HepG2 (cell line): ENCODE data around the gene USP7. TPM values are rescaled to one million over a fixed set of nuclear protein-coding genes. Genes with fewer than 3 reads are reported as not detected.

ENCODE experiments used
- ADNP ChIP-seq: sonication (generic); formaldehyde crosslinking; IDR thresholded peaks from 2 replicates; pipeline ENCODE4 v1.4.0; 2020; ENCODE audit warnings: missing genetic modification reagents
- CERS6 ChIP-seq: sonication (generic); formaldehyde crosslinking; IDR thresholded peaks from 2 replicates; pipeline ENCODE4 v1.5.0; 2020; ENCODE audit warnings: missing genetic modification reagents
- CHD2 ChIP-seq: IDR thresholded peaks from 2 replicates; pipeline ENCODE4 v1.6.1; 2011; ENCODE audit warnings: low read depth, low read length, improper control_type of control experiment
- CREB1 ChIP-seq, 2 experiments: fragments of 450-650 bp in 1 of 2; IDR thresholded peaks; 2 replicates each; pipeline ENCODE4 v1.6.1; 2016 to 2017; ENCODE audit warnings: control low read depth in 1 of 2, mild to moderate bottlenecking in 1 of 2, missing compliant biosample characterization in 1 of 2, missing genetic modification characterization in 1 of 2
- EEA1 ChIP-seq: sonication (generic); formaldehyde crosslinking; IDR thresholded peaks from 2 replicates; pipeline ENCODE4 v1.5.1; 2020; ENCODE audit warnings: mild to moderate bottlenecking, missing genetic modification reagents, borderline replicate concordance
- KMT2B ChIP-seq: IDR thresholded peaks from 2 replicates; pipeline ENCODE4 v1.6.1; 2016; ENCODE audit warnings: missing genetic modification reagents, missing compliant biosample characterization
- MZF1 ChIP-seq: sonication (generic); formaldehyde crosslinking; IDR thresholded peaks from 2 replicates; pipeline ENCODE4 v1.8.1; 2023; ENCODE audit warnings: mild to moderate bottlenecking, missing genetic modification reagents, borderline replicate concordance
- NCOA5 ChIP-seq: sonication (generic); formaldehyde crosslinking; IDR thresholded peaks from 2 replicates; pipeline ENCODE4 v1.4.0; 2020; ENCODE audit warnings: missing genetic modification reagents
- NFE2L2 ChIP-seq: fragments of 150-350 bp; IDR thresholded peaks from 2 replicates; pipeline ENCODE4 v1.6.1; 2014; ENCODE audit warnings: low read length
- NR2F2 ChIP-seq: IDR thresholded peaks from 2 replicates; pipeline ENCODE4 v1.6.1; 2012; ENCODE audit warnings: low read depth, inconsistent platforms, borderline replicate concordance
- PTBP1 ChIP-seq: fragments of 200-400 bp; formaldehyde crosslinking; IDR thresholded peaks from 2 replicates; pipeline ENCODE4 v1.6.1; 2018; ENCODE audit warnings: low read length, low read depth; ENCODE audit not compliant: poor library complexity, severe bottlenecking
- RBFOX2 ChIP-seq: fragments of 200-400 bp; formaldehyde crosslinking; IDR thresholded peaks from 2 replicates; pipeline ENCODE4 v1.6.1; 2017; ENCODE audit warnings: low read depth, mild to moderate bottlenecking, low read length
- REPIN1 ChIP-seq: sonication (generic); formaldehyde crosslinking; IDR thresholded peaks from 2 replicates; pipeline ENCODE4 v1.8.0; 2022; ENCODE audit warnings: missing genetic modification reagents, low read depth, mild to moderate bottlenecking, borderline replicate concordance
- TBX2 ChIP-seq: sonication (generic); formaldehyde crosslinking; IDR thresholded peaks from 2 replicates; pipeline ENCODE4 v1.5.0; 2020; ENCODE audit warnings: missing genetic modification reagents, mild to moderate bottlenecking, borderline replicate concordance
- TEAD2 ChIP-seq: sonication (generic); formaldehyde crosslinking; IDR thresholded peaks from 2 replicates; pipeline ENCODE4 v1.9.0; 2021; ENCODE audit warnings: missing genetic modification reagents
- XRCC5 ChIP-seq: fragments of 200-400 bp; formaldehyde crosslinking; optimal IDR thresholded peaks from 2 replicates; pipeline ENCODE3; 2017; ENCODE audit warnings: mild to moderate bottlenecking, low read length
- ZBTB10 ChIP-seq: sonication (generic); formaldehyde crosslinking; IDR thresholded peaks from 2 replicates; pipeline ENCODE4 v1.4.0; 2020; ENCODE audit warnings: missing genetic modification reagents, borderline replicate concordance
- ZC3H4 ChIP-seq: sonication (generic); formaldehyde crosslinking; IDR thresholded peaks from 2 replicates; pipeline ENCODE4 v1.4.0; 2020; ENCODE audit warnings: missing genetic modification reagents, borderline replicate concordance
- ZFP1 ChIP-seq: IDR thresholded peaks from 2 replicates; pipeline ENCODE4 v1.6.1; 2016
- ZNF549 ChIP-seq: sonication (generic); formaldehyde crosslinking; IDR thresholded peaks from 2 replicates; pipeline ENCODE4 v1.5.0; 2020; ENCODE audit warnings: missing genetic modification reagents
- ZNF557 ChIP-seq: sonication (generic); formaldehyde crosslinking; IDR thresholded peaks from 2 replicates; pipeline ENCODE4 v1.4.0; 2020; ENCODE audit warnings: missing genetic modification reagents
- ZNF616 ChIP-seq: sonication (generic); formaldehyde crosslinking; IDR thresholded peaks from 2 replicates; pipeline ENCODE4 v1.5.0; 2020; ENCODE audit warnings: low read depth, mild to moderate bottlenecking, missing genetic modification reagents
- ZNF878 ChIP-seq: sonication (generic); formaldehyde crosslinking; IDR thresholded peaks from 2 replicates; pipeline ENCODE4 v1.8.1; 2023; ENCODE audit warnings: mild to moderate bottlenecking, missing genetic modification reagents, moderate library complexity
- polyA plus RNA-seq, 8 experiments: library from polyadenylated mRNA; depleted of rRNA in 3 of 8; stranded (reverse) in 7 of 8; unstranded in 1 of 8; fragments of >200 nt; fragmentation: Illumina TruSeq in 4 of 8; extraction: Trizol in 4 of 8; gene quantifications; 2 replicates each; pipeline versions ENCODE4 v1.2.1 to v1.2.3, GENCODE V29; 2011 to 2016; ENCODE audit warnings: low read depth in 4 of 8, missing spikeins in 1 of 8, mixed read lengths in 1 of 8; ENCODE audit not compliant: insufficient read depth in 1 of 8
- total RNA-seq, 5 experiments: library from RNA; depleted of rRNA; stranded (reverse); fragments of >200 nt; fragmentation: Illumina TruSeq; extraction: Trizol; gene quantifications; 2 replicates each; pipeline ENCODE4 v1.2.3, GENCODE V29; 2016; ENCODE audit warnings: low read depth in 1 of 5
- TF ChIP-seq, protein P1 (sequence below): sonication (generic); formaldehyde crosslinking; IDR thresholded peaks from 2 replicates; pipeline ENCODE4 v1.5.1; 2020; ENCODE audit warnings: missing genetic modification reagents, mild to moderate bottlenecking, borderline replicate concordance

USP7 gene
- total and polyA plus RNA-seq, 2 of the 13 experiments (the other 11 are each of a cell fraction or from before 2014, with no cell fraction given) = 52.5 to 173 TPM

DNA sequence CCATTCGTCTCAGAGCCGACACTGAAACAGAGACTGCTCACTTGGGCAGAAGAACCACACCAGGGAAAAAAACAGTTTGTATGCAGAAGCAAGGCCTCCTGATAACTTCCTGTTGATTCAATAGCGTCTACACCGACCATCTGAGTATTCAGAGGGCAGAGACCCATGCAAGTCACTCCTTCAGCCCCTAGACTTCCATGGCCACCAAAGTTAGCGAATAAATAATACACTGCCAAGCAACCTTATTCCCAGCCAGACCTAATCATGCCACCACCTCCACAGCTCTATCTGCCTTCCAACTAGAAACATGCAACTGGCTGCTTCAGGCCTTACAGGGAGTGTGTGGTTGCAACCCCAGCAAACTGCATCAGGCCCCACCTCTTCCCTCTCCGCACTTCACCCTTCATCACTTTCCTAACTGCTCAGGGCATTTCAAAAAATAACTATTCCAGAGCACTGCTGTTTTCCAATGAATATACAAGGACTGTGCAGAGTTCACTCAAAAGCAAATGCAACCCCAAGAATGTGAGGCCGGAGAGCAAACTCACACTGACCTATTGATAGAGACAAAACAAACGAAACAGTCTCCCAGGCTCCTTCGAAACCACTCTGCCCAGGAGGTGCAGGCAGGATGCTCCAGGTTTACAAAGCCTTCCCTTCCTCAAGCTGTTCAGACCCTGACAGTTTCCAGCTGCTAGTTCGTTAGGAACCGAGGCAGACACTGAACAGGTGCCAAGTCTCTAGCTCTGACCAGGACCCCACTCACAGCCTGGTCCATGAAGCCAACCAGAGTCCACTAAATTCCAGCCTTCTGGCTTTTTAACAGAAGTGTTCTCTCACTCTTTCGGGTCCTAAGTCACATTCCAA is 3.6 kb downstream of the USP7 start (continued):
- TF ChIP-seq ZBTB10 (CRISPR knock-in tag) (peak; percentile 95; the same call in 1 of the 2 replicates), ZNF616 (CRISPR knock-in tag) (0 out of 2 replicates have a peak, but pooled peaks have one; percentile 59), EEA1 (CRISPR knock-in tag) (no peak), CHD2 (no peak), RBFOX2 (no peak; the same call in none of the 2 replicates), CREB1 (IDR thresholded peaks at IDR 0.05) (no peak), CREB1 (CRISPR knock-in tag; IDR thresholded peaks at IDR 0.05) (no peak), KMT2B (CRISPR knock-in tag) (peak; percentile 67), REPIN1 (CRISPR knock-in tag) (peak; percentile 95), ADNP (no peak), ZNF549 (no peak), XRCC5 (peak; percentile 60), PTBP1 (no peak), TBX2 (CRISPR knock-in tag) (peak; percentile 87), ZNF878 (peak; percentile 54; the same call in 1 of the 2 replicates), NFE2L2 (no peak), TEAD2 (no peak), ZNF557 (CRISPR knock-in tag) (no peak), MZF1 (CRISPR knock-in tag) (no peak), NR2F2 (peak; percentile 85), CERS6 (CRISPR knock-in tag) (no peak), NCOA5 (CRISPR knock-in tag) (no peak), ZFP1 (peak; percentile 65; the same call in 1 of the 2 replicates), ZC3H4 (CRISPR knock-in tag) (no peak)
- TF ChIP-seq, protein P1, sequence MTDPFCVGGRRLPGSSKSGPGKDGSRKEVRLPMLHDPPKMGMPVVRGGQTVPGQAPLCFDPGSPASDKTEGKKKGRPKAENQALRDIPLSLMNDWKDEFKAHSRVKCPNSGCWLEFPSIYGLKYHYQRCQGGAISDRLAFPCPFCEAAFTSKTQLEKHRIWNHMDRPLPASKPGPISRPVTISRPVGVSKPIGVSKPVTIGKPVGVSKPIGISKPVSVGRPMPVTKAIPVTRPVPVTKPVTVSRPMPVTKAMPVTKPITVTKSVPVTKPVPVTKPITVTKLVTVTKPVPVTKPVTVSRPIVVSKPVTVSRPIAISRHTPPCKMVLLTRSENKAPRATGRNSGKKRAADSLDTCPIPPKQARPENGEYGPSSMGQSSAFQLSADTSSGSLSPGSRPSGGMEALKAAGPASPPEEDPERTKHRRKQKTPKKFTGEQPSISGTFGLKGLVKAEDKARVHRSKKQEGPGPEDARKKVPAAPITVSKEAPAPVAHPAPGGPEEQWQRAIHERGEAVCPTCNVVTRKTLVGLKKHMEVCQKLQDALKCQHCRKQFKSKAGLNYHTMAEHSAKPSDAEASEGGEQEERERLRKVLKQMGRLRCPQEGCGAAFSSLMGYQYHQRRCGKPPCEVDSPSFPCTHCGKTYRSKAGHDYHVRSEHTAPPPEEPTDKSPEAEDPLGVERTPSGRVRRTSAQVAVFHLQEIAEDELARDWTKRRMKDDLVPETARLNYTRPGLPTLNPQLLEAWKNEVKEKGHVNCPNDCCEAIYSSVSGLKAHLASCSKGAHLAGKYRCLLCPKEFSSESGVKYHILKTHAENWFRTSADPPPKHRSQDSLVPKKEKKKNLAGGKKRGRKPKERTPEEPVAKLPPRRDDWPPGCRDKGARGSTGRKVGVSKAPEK (CRISPR knock-in tag) = no peak
